HG02870 (cell line): ENCODE results near the gene MBOAT1.
A peak's percentile ranks its signal among the peaks of the same experiment; 100 is the strongest.
"Not testable (repeated sequence)": the region's sequence is repeated elsewhere in the genome, so short reads cannot be mapped to it uniquely, and the experiment has no call there.

Experiments
- ATAC-seq: cut with Tn5 transposase; IDR thresholded peaks from one replicate; pipeline ENCODE4 v1.9.1; 2021; ENCODE audit warnings: mild to moderate bottlenecking, moderate library complexity; ENCODE audit not compliant: unreplicated experiment

MBOAT1 gene

GRCh38 chr6:20212392-20213111, at the start of gene MBOAT1:
Gene MBOAT1 (minus strand): TSS chr6:20212469. CDS start chr6:20212234, 235 bp downstream.
- peak; percentile 84 for ATAC-seq

GRCh38 chr6:20261685-20262084, 49.4 kb upstream of the MBOAT1 start:
- no peak for ATAC-seq

GRCh38 chr6:20260360-20260759, 48.1 kb upstream of the MBOAT1 start:
- no peak for ATAC-seq

- no peak for ATAC-seq
Measured at GRCh38 chr6:20259316-20260049, 47.2 kb upstream of the MBOAT1 start.

- no peak for ATAC-seq
Measured at GRCh38 chr6:20255428-20255827, 43.2 kb upstream of the MBOAT1 start.

- ATAC-seq: no peak
Measured at GRCh38 chr6:20254295-20254694, 42.0 kb upstream of the MBOAT1 start.

- no peak for ATAC-seq
Measured at GRCh38 chr6:20253021-20253420, 40.8 kb upstream of the MBOAT1 start.

- no peak for ATAC-seq
Measured at GRCh38 chr6:20252311-20252710, 40.0 kb upstream of the MBOAT1 start.

GRCh38 chr6:20251525-20251924, 39.3 kb upstream of the MBOAT1 start:
- ATAC-seq: no peak

GRCh38 chr6:20246125-20246524, 33.9 kb upstream of the MBOAT1 start:
- no peak for ATAC-seq

- ATAC-seq: not testable (repeated sequence)
Measured at GRCh38 chr6:20244807-20245681, 32.8 kb upstream of the MBOAT1 start.

- ATAC-seq: no peak
Measured at GRCh38 chr6:20243288-20243687, 31.0 kb upstream of the MBOAT1 start.

- ATAC-seq: no peak
Measured at GRCh38 chr6:20242397-20242796, 30.1 kb upstream of the MBOAT1 start.

GRCh38 chr6:20241102-20241501, 28.8 kb upstream of the MBOAT1 start:
- ATAC-seq: no peak

GRCh38 chr6:20238688-20239587, 26.7 kb upstream of the MBOAT1 start:
- no peak for ATAC-seq

GRCh38 chr6:20237677-20238460, 25.6 kb upstream of the MBOAT1 start:
- ATAC-seq: no peak

- no peak for ATAC-seq
Measured at GRCh38 chr6:20236909-20237600, 24.8 kb upstream of the MBOAT1 start.

GRCh38 chr6:20236344-20236743, 24.1 kb upstream of the MBOAT1 start:
- ATAC-seq: no peak

GRCh38 chr6:20235041-20235440, 22.8 kb upstream of the MBOAT1 start:
- no peak for ATAC-seq
